GM03348 (cell line): ENCODE results near the gene ARHGAP10.

ENCODE experiments used
- DNase-seq: peaks from one replicate; pipeline ENCODE4 v3.0.0; 2012; ENCODE audit warnings: low spot score

ARHGAP10 gene

GRCh38 chr4:148093065-148093464, 361.2 kb downstream of the ARHGAP10 start:
- no peak for DNase-seq

- DNase-seq, result no peak
Observed at GRCh38 chr4:148094149-148094548, 362.3 kb downstream of the ARHGAP10 start.

- no peak for DNase-seq
Observed at GRCh38 chr4:148095346-148095923, 363.5 kb downstream of the ARHGAP10 start.

GRCh38 chr4:148097801-148098200, 365.9 kb downstream of the ARHGAP10 start:
- no peak for DNase-seq

GRCh38 chr4:148101235-148101634, 369.3 kb downstream of the ARHGAP10 start:
- DNase-seq, result no peak

- no peak for DNase-seq
Observed at GRCh38 chr4:148101790-148102189, 369.9 kb downstream of the ARHGAP10 start.

GRCh38 chr4:148103597-148104355, 371.9 kb downstream of the ARHGAP10 start:
- no peak for DNase-seq

GRCh38 chr4:148108766-148109165, 376.9 kb downstream of the ARHGAP10 start:
- no peak for DNase-seq

- no peak for DNase-seq
Observed at GRCh38 chr4:148109216-148109615, 377.3 kb downstream of the ARHGAP10 start.

GRCh38 chr4:148110169-148110568, 378.3 kb downstream of the ARHGAP10 start:
- no peak for DNase-seq

GRCh38 chr4:148112231-148112982, 380.5 kb downstream of the ARHGAP10 start:
- peak; percentile 56 for DNase-seq

- no peak for DNase-seq
Observed at GRCh38 chr4:148114436-148114835, 382.5 kb downstream of the ARHGAP10 start.

GRCh38 chr4:148116264-148116663, 384.4 kb downstream of the ARHGAP10 start:
- DNase-seq, result peak; percentile 36

GRCh38 chr4:148116969-148117368, 385.1 kb downstream of the ARHGAP10 start:
- no peak for DNase-seq

- DNase-seq, result no peak
Observed at GRCh38 chr4:148118179-148118578, 386.3 kb downstream of the ARHGAP10 start.

- no peak for DNase-seq
Observed at GRCh38 chr4:148118633-148119032, 386.7 kb downstream of the ARHGAP10 start.

- DNase-seq, result peak; percentile 16
Observed at GRCh38 chr4:148120216-148120615, 388.3 kb downstream of the ARHGAP10 start.
